Fibroblast of lung (primary cell): ENCODE measurements around the gene PPP1R15B. TPM values are rescaled to one million over a fixed set of nuclear protein-coding genes. Genes with fewer than 3 reads are reported as not detected.

Source experiments
- DNase-seq, 2 donors: peaks; one replicate each; pipeline versions ENCODE4 v3.0.0 to v3.0.0-alpha.2; 2010; ENCODE audit warnings: low read depth in 2 of 2
- H2AFZ ChIP-seq: 2 replicates; pipeline ENCODE4 v1.5.1; 2012; ENCODE audit warnings: low read length, control low read depth, inconsistent platforms
- H3K27ac ChIP-seq: 2 replicates; pipeline ENCODE4 v1.5.1; 2011; ENCODE audit warnings: low read length, control low read depth; ENCODE audit not compliant: insufficient read depth
- H3K27me3 ChIP-seq: 2 replicates; pipeline ENCODE4 v1.5.1; 2011; ENCODE audit warnings: mild to moderate bottlenecking, low read length; ENCODE audit not compliant: control insufficient read depth, insufficient read depth
- H3K36me3 ChIP-seq: 2 replicates; pipeline ENCODE4 v1.5.1; 2011; ENCODE audit warnings: low read length; ENCODE audit not compliant: control insufficient read depth, insufficient read depth
- H3K4me1 ChIP-seq: 2 replicates; pipeline ENCODE4 v1.5.1; 2011; ENCODE audit warnings: low read length; ENCODE audit not compliant: control insufficient read depth, insufficient read depth; ENCODE audit errors: extremely low read depth
- H3K4me2 ChIP-seq: 2 replicates; pipeline ENCODE4 v1.5.1; 2011; ENCODE audit warnings: low read length, control low read depth; ENCODE audit not compliant: insufficient read depth; ENCODE audit errors: extremely low read depth
- H3K4me3 ChIP-seq, 4 experiments: fragments of 200-600 bp in 1 of 4; sonication (generic) in 1 of 4; replicated peaks in 1 of 4; 2 replicates each; pipeline ENCODE4 v1.5.1; 2011 to 2016; ENCODE audit warnings: low read length in 4 of 4, low read depth in 3 of 4, mild to moderate bottlenecking in 3 of 4, control low read depth in 2 of 4, inconsistent platforms in 1 of 4, mixed read lengths in 1 of 4; ENCODE audit not compliant: insufficient read depth in 1 of 4; ENCODE audit errors: control extremely low read depth in 1 of 4
- H3K79me2 ChIP-seq: 2 replicates; pipeline ENCODE4 v1.5.1; 2012; ENCODE audit warnings: mild to moderate bottlenecking, low read length, inconsistent platforms; ENCODE audit not compliant: control insufficient read depth, insufficient read depth
- H3K9ac ChIP-seq: 2 replicates; pipeline ENCODE4 v1.5.1; 2011; ENCODE audit warnings: mild to moderate bottlenecking, low read length, control low read depth; ENCODE audit not compliant: insufficient read depth
- H3K9me3 ChIP-seq: 2 replicates; pipeline ENCODE4 v1.5.1; 2012; ENCODE audit warnings: low read depth, low read length; ENCODE audit not compliant: control insufficient read depth, insufficient read depth
- H4K20me1 ChIP-seq: 2 replicates; pipeline ENCODE4 v1.5.1; 2011; ENCODE audit warnings: low read length; ENCODE audit not compliant: control insufficient read depth, insufficient read depth; ENCODE audit errors: extremely low read depth
- CTCF ChIP-seq, 2 donors: IDR thresholded peaks in 1 of 2; conservative IDR thresholded peaks in 1 of 2; 1 replicate in 1 of 2; 2 replicates in 1 of 2; pipeline ENCODE4 v1.5.1; 2011 to 2012; ENCODE audit warnings: low read length in 2 of 2, control low read depth in 1 of 2, inconsistent platforms in 1 of 2, low read depth in 1 of 2, mild to moderate bottlenecking in 1 of 2
- EZH2 ChIP-seq: IDR thresholded peaks from 2 replicates; pipeline ENCODE4 v1.5.1; 2012; ENCODE audit warnings: low read length, control low read depth, mild to moderate bottlenecking; ENCODE audit errors: missing control alignments
- polyA plus RNA-seq, 2 donors: library from polyadenylated mRNA; depleted of rRNA in 1 of 2; stranded (reverse) in 1 of 2; unstranded in 1 of 2; fragments of >200 nt; gene quantifications; 2 replicates each; pipeline ENCODE4 v1.2.1, GENCODE V29; 2011 to 2012; ENCODE audit warnings: missing spikeins in 1 of 2
- total RNA-seq: library from RNA; depleted of rRNA; stranded (reverse); fragments of >200 nt; gene quantifications from 2 replicates; pipeline ENCODE4 v1.2.1, GENCODE V29; 2014

PPP1R15B gene
- total and polyA plus RNA-seq, 2 donors (not counting 1 experiment from before 2014, with no cell fraction given) = 22.4 to 27.7 TPM

GRCh38 chr1:204383163-204383904 lies 28.3 kb downstream of the PPP1R15B start:
- H3K9me3 ChIP-seq = no peaks in the 10 kb centered on the region
- H3K4me3 ChIP-seq = no peak overlapping the region
- no peak overlapping the region for H3K9ac ChIP-seq
- no peaks in the 10 kb centered on the region for H3K36me3 ChIP-seq
- peaks cover 22% of the 10 kb centered on the region for H3K27me3 ChIP-seq
- TF ChIP-seq EZH2 (no peak), CTCF (conservative IDR thresholded peaks at IDR 0.05 in 1 of 2, IDR thresholded peaks at IDR 0.05 in 1 of 2; ENCODE audit: low read depth in 1 of 2, low read length in 2 of 2) (no peak)
- no peaks in the 10 kb centered on the region for H3K4me1 ChIP-seq
- no peaks in the 10 kb centered on the region for H4K20me1 ChIP-seq
- no peaks in the 10 kb centered on the region for H3K79me2 ChIP-seq
- H2AFZ ChIP-seq = no peak overlapping the region
- no peak for DNase-seq
- no peak overlapping the region for H3K27ac ChIP-seq
- H3K4me2 ChIP-seq = no peak overlapping the region

- no peaks in the 10 kb centered on the region for H3K4me1 ChIP-seq
- no peaks in the 10 kb centered on the region for H4K20me1 ChIP-seq
- no peaks in the 10 kb centered on the region for H3K9me3 ChIP-seq
- H3K9ac ChIP-seq = no peak overlapping the region
- H2AFZ ChIP-seq = no peak overlapping the region
- no peak for TF ChIP-seq CTCF (conservative IDR thresholded peaks at IDR 0.05 in 1 of 2, IDR thresholded peaks at IDR 0.05 in 1 of 2; ENCODE audit: low read depth in 1 of 2, low read length in 2 of 2)
- no peak for TF ChIP-seq EZH2
- no peak overlapping the region for H3K27ac ChIP-seq
- no peak overlapping the region for H3K4me2 ChIP-seq
- DNase-seq = no peak
- H3K36me3 ChIP-seq = no peaks in the 10 kb centered on the region
- no peak overlapping the region for H3K4me3 ChIP-seq
- peaks cover 28% of the 10 kb centered on the region for H3K27me3 ChIP-seq
- H3K79me2 ChIP-seq = no peaks in the 10 kb centered on the region
Observed at GRCh38 chr1:204382714-204383083, 28.9 kb downstream of the PPP1R15B start.

- no peak for DNase-seq
- H2AFZ ChIP-seq = no peak overlapping the region
- peaks cover 45% of the 10 kb centered on the region for H3K27me3 ChIP-seq
Observed at GRCh38 chr1:204380293-204380831, 31.3 kb downstream of the PPP1R15B start.

More at GRCh38 chr1:204380293-204380831, 31.3 kb downstream of the PPP1R15B start:
- Histone ChIP-seq H4K20me1 (no peaks in the 10 kb centered on the region), H3K4me1 (no peaks in the 10 kb centered on the region), H3K4me2 (no peak overlapping the region), H3K27ac (no peak overlapping the region), H3K4me3 (no peak overlapping the region), H3K79me2 (no peaks in the 10 kb centered on the region), H3K9ac (no peak overlapping the region), H3K36me3 (no peaks in the 10 kb centered on the region), H3K9me3 (no peaks in the 10 kb centered on the region)
- no peak for TF ChIP-seq EZH2
- no peak for TF ChIP-seq CTCF (conservative IDR thresholded peaks at IDR 0.05 in 1 of 2, IDR thresholded peaks at IDR 0.05 in 1 of 2; ENCODE audit: low read depth in 1 of 2, low read length in 2 of 2)
